Measurements from ENCODE around the gene ILDR2.

The ILDR2 gene

DNA sequence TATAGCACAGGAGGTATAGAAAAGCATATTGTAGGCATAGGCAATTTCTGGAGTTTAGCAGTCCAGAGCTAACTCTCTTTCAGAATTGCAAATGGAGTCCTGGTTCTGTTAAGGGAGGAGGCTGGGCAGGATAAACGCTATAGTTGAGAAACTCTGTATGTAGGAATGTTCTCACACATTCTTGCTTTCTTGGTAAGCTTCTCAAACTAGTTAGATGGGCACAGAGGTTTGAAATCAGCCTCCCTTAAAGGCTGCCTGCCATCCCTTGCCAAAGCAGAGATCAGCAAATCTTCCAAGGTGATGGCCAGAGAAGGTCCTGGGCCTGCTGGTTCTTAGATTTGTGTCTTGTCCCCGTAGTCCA, 56.4 kb downstream of the ILDR2 start:
- DNase-seq (ENCODE audit: low read depth) = no peak
- TF ChIP-seq, protein P1, sequence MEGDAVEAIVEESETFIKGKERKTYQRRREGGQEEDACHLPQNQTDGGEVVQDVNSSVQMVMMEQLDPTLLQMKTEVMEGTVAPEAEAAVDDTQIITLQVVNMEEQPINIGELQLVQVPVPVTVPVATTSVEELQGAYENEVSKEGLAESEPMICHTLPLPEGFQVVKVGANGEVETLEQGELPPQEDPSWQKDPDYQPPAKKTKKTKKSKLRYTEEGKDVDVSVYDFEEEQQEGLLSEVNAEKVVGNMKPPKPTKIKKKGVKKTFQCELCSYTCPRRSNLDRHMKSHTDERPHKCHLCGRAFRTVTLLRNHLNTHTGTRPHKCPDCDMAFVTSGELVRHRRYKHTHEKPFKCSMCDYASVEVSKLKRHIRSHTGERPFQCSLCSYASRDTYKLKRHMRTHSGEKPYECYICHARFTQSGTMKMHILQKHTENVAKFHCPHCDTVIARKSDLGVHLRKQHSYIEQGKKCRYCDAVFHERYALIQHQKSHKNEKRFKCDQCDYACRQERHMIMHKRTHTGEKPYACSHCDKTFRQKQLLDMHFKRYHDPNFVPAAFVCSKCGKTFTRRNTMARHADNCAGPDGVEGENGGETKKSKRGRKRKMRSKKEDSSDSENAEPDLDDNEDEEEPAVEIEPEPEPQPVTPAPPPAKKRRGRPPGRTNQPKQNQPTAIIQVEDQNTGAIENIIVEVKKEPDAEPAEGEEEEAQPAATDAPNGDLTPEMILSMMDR (IDR thresholded peaks at IDR 0.05; ENCODE audit: low read length, missing control alignments) = no peak
- H3K4me3 ChIP-seq (replicated peaks; ENCODE audit: low read depth, low read length) = no peak overlapping the region

DNA sequence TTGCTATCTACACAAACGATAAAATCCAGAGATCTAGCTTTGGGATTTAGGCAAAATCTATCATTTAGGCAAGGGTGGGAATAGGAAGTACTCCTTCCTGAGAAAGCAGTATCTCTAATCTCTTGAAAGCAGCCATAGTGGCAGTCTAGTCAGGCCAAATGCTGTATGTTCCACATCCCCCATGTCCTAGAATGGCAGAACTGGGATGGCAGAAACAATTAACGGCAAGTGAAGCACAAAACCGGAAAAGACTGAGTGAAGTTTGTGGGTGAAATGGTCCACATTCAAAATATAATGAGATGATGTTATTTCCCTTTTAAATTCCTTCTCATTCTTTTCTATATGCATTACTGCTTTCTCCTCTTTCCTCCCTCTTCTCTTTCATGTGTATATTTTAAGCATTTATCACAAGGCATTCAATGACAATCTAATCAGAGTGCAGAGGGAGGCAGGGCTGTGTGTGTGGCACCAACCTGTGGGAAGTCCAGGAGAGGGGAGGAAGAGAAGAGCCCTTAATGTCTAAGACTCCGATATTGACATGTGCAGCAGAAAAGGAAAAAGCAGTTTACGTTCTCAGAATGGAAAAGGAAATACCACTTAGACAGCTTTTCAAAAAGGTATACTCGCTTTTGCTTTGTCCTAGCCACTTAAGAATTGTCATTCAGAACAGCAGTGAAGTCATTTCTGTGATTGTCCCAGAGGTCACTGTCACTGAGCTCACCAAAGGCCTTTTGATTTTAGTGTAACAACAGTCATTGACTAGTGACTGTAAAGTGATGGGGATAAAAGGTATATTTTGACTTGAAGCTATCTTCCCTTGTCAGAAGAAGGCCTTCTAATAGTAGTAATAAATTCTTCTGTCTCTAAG, 57.0 kb downstream of the ILDR2 start:
- no peak overlapping the region for H3K4me3 ChIP-seq (replicated peaks; ENCODE audit: low read depth, low read length)
- TF ChIP-seq, protein P1 (IDR thresholded peaks at IDR 0.05; ENCODE audit: low read length, missing control alignments) = no peak
- no peak for DNase-seq (ENCODE audit: low read depth)

DNA sequence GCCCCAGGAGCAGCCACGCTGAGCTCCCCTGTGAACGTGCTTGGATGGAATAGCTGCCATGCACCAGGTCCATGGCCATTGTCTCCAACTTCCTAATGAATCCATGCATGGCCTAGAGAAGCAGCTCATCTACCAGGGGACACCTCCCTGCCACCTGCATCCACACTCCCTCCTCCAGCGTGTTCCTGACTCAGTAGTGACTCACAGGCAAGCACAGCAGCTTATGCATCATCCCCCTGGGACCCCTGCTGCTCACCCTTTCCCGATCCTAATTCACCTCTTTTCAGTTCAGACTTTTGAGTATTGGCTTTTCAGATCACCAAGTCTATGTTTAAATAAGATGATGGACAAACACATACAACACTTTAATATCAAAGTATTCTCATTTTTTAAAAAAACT, 59.4 kb downstream of the ILDR2 start:
- no peak for DNase-seq (ENCODE audit: low read depth)
- TF ChIP-seq, protein P1 (IDR thresholded peaks at IDR 0.05; ENCODE audit: low read length, missing control alignments) = no peak
- no peak overlapping the region for H3K4me3 ChIP-seq (replicated peaks; ENCODE audit: low read depth, low read length)

DNA sequence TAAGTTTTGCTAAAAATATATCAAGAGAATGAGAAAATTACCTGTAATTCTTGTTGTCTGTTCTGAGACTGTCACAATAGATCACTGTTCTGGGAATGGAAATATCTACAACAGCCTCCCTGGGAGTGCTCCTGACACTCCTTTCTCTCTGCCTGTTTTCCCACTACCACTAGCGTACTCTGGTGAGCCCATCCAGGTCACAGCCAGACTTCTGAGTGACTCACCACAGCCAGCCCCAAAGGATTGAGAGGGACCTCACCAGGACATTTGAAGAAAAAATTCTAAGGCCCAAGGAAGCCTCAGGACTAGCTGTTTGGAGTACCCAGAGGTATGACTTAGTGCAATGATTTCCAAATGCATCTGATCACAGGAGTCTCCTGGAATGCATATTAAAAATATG, 60.3 kb downstream of the ILDR2 start:
- DNase-seq (ENCODE audit: low read depth) = no peak
- TF ChIP-seq, protein P1 (IDR thresholded peaks at IDR 0.05; ENCODE audit: low read length, missing control alignments) = no peak
- no peak overlapping the region for H3K4me3 ChIP-seq (replicated peaks; ENCODE audit: low read depth, low read length)

DNA sequence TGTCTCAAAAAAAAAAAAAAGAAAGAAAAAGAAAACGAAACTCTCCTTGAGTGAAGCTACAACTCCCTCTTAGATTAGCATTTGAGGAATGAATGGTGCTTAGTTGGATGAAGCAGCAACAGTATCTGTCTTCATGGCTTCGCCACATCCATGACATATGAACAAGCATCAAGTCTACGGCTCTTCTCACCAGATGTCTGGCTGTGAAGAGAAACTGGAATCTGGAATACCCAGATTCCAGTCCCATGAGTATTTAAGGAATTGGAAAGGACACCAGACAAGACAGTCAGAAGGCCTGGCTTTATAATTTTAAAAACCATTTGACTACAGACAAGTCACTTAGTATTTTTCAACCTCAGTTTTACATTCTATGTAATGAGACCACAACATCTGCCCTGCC, 61.2 kb downstream of the ILDR2 start:
- no peak overlapping the region for H3K4me3 ChIP-seq (replicated peaks; ENCODE audit: low read depth, low read length)
- no peak for DNase-seq (ENCODE audit: low read depth)
- TF ChIP-seq, protein P1 (IDR thresholded peaks at IDR 0.05; ENCODE audit: low read length, missing control alignments) = no peak

DNA sequence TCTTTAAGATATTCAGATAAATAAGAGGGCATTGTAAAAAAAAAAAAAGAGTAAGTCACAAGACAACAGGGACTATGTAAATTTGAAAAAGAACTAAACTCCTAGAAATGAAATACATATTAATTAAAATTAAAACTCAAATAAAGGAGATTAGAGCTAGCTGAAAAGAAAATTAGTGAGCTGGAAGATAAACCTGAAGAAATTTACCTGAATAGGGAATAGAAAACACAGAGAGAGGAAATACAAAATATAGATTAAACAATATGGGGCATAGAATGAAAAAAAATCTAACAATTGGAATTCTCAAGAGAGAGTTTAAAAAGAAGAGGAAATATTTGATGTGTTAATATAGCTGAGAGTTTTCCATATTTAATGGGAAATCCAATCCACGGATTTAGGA, 63.7 kb downstream of the ILDR2 start:
- TF ChIP-seq, protein P1 (IDR thresholded peaks at IDR 0.05; ENCODE audit: low read length, missing control alignments) = no peak
- H3K4me3 ChIP-seq (replicated peaks; ENCODE audit: low read depth, low read length) = no peak overlapping the region
- DNase-seq (ENCODE audit: low read depth) = no peak

Measured in fibroblast of pulmonary artery (primary cell).